GM20000 (cell line): Measurements from ENCODE around the gene ENOX1.
"Not testable (repeated sequence)": the region's sequence is repeated elsewhere in the genome, so short reads cannot be mapped to it uniquely, and the experiment has no call there.

Experiments used
- DNase-seq: peaks from one replicate; pipeline ENCODE4 v3.0.0; 2012; ENCODE audit warnings: low spot score
- CTCF ChIP-seq: IDR thresholded peaks from 2 replicates; pipeline ENCODE4 v1.5.1; 2012; ENCODE audit warnings: mild to moderate bottlenecking, control low read depth; ENCODE audit errors: extremely low read depth, missing control alignments

ENOX1 gene

GRCh38 chr13:43180036-43180660, 606.6 kb downstream of the ENOX1 start:
- no peak for DNase-seq
- TF ChIP-seq CTCF: no peak

- no peak for TF ChIP-seq CTCF
- no peak for DNase-seq
Measured at GRCh38 chr13:43171489-43171888, 615.3 kb downstream of the ENOX1 start.

- no peak for DNase-seq
- TF ChIP-seq CTCF: no peak
Measured at GRCh38 chr13:43170506-43170905, 616.3 kb downstream of the ENOX1 start.

GRCh38 chr13:43168434-43168833, 618.3 kb downstream of the ENOX1 start:
- not testable (repeated sequence) for DNase-seq

- DNase-seq: no peak
- no peak for TF ChIP-seq CTCF
Measured at GRCh38 chr13:43167731-43168130, 619.0 kb downstream of the ENOX1 start.

- no peak for DNase-seq
- TF ChIP-seq CTCF: no peak
Measured at GRCh38 chr13:43166644-43167457, 619.9 kb downstream of the ENOX1 start.
